Ammon's horn (tissue), 1 donor: ENCODE results near the gene DMD.
"Not testable (repeated sequence)": the region's sequence is repeated elsewhere in the genome, so short reads cannot be mapped to it uniquely, and the experiment has no call there.

ENCODE experiments used
- DNase-seq: peaks from one replicate; pipeline ENCODE4 v3.0.0-alpha.2; 2016; ENCODE audit warnings: low spot score

The DMD gene

DNA sequence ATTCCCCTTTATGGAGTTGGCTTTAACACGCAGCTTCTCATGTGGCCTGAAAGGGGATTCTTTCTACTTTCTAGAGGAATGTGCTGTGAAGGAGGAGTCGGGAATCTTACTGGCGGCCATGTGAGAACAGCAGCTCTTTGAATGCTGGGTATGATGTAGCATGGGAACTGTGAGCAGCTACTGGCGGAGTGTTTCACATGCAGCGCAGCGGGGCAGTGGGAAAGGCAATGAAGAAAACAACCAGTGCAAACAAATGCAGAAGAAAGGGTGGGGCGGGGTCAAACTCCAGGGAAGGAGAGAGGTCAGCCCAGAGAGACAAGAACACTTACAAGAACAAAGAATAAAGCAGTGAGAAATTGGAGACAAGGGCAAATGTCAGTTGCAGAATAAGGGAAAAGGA, 1775.8 kb downstream of the DMD start:
- peak; percentile 43 for DNase-seq

DNA sequence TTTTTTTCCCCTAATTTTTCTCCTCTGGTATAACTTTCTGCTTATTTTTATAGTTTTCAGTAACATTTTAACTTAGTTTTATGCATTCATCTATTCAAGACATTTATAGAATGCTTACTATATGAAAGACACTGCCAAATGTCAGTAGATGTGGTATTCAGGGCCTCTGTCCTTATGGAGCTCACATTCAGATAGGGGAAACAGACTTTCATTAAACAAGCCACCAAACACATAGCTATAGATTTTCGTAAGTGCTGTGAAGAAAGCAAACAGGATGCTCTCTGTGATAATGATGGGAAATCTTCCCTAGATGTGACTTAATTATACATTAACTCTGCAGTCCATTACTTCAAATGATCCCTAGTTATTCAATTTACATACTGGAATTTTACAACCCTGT, 1777.5 kb downstream of the DMD start:
- DNase-seq, result no peak

- no peak for DNase-seq
These were observed 1781.4 kb downstream of the DMD start for GRCh38 chrX:31429915-31430314.

DNA sequence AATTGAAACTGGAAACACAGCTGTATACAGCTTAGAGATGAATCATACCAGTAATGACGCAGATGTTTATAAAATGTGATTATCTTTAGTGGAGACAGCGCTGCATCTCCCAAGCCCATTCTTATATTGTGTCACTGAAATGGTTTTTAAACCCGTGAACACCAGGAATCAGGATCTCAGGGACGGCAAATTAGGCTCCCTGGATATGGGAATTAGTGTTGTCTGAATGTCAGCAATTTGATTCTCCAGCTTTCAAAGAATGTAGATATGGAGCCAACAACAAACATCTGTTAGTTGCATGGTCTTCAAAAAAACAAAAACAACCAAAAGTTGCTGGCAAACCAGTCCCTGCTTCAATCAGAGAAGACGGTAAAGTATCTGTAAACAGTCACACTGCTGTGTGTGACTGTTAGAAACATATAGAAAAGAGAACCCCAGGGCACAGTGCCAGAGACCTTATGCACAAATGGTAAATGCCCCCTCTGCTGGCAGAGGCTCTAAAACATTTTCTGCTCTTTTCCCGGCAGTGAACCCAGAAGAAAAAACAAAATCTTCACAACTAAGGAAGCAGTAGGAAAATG, 1787.7 kb downstream of the DMD start:
- peak; percentile 5 for DNase-seq

- DNase-seq, result no peak
These were observed 1789.9 kb downstream of the DMD start for GRCh38 chrX:31421441-31421840.

DNA sequence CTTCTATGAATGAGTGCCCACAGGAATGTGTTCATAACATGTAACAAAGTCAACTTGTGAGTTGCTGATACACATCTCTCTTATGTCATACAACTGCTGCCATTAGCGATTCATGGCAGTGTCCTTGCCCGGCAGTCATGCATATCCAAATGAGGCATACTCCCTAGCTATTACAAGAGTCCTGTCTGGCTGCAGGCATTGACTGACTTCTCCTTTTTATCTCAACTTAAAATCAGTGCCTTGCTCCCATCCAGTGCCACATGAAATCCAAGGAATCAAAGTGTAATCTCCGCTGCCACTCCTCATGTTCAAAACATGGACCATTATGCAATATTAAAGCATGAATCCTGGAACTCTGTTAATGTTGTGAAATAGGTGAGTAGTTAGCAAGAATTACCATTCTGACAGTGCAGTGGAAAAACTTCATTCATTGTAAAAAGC, 1790.6 kb downstream of the DMD start:
- no peak for DNase-seq

- DNase-seq, result no peak
These were observed 1791.0 kb downstream of the DMD start for GRCh38 chrX:31420302-31420701.

- DNase-seq, result no peak
These were observed 1814.2 kb downstream of the DMD start for GRCh38 chrX:31397119-31397518.

DNA sequence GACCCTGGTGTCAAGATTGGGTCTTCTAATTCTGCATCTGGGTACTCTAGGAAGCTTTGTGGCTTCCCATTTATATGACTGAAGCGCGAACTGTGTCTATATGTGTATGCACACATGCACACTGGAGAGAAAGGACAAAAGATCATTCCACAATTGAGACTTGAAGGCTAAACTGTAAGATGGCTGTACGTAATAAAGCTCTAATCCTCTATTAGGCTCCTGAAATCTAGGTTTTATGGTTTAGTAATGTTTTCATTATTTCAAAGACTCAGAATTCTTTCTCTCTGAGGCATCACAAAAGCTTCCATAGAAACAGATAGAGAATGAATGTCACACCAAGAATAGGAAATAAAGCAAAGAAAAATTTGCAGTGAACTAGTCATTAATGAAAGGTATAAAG, 1818.8 kb downstream of the DMD start:
- no peak for DNase-seq

- no peak for DNase-seq
These were observed 1822.4 kb downstream of the DMD start for GRCh38 chrX:31388946-31389345.

DNA sequence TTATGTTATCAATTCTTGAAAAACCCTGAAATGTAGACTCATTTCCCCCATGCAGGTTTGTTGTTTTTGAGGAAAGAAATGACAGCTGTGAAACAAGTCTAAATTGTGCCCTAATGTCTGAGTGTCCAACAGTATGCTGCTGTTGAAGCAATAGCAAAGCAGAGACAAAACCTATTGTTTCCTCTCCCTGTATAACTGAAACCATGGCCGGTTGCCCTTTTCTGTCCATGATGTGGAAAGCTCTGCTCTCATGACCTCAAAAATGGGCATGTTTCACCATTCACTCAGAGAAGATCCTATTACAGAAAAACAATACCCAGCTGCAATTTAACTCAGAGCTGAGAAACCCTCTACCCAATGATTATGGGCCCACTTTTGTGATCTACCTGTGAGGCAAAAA, 1826.9 kb downstream of the DMD start:
- DNase-seq, result peak; percentile 21

DNA sequence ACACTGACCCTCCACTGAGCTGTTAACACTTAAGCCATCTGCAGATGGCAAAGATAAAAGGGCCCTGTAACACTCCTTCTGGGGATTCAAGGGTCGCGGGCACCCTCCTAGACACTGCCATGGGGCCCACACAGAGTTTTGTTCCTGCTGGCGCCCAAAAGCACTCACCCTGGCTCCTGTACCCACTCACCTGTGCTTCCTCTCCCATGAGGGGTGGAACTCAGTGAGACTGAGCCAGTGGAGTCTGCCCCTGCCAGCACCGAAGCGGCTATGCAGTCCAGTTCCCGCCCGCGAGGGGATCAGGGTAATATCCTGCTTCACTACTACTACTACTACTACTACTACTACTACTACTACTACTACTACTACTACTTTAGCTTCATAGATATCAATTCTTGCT, 1827.4 kb downstream of the DMD start:
- no peak for DNase-seq

GRCh38 chrX:31378973-31379372, 1832.4 kb downstream of the DMD start:
- not testable (repeated sequence) for DNase-seq

DNA sequence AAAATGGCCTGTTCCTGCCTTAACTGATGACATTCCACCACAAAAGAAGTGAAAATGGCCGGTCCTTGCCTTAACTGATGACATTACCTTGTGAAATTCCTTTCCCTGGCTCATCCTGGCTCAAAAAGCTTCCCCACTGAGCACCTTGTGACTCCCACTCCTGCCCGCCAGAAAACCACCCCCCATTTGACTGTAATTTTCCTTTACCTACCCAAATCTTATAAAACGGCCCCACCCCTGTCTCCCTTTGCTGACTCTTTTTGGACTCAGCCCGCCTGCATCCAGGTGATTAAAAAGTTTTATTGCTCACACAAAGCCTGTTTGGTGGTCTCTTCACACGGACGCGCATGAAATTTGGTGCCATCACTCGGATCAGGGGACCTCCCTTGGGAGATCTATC, 1833.5 kb downstream of the DMD start:
- DNase-seq, result not testable (repeated sequence)

- DNase-seq, result peak; percentile 15
These were observed 1834.8 kb downstream of the DMD start for GRCh38 chrX:31376408-31377022.

GRCh38 chrX:31374786-31375185, 1836.6 kb downstream of the DMD start:
- DNase-seq, result no peak

- no peak for DNase-seq
These were observed 1839.4 kb downstream of the DMD start for GRCh38 chrX:31371956-31372355.

- no peak for DNase-seq
These were observed 1843.5 kb downstream of the DMD start for GRCh38 chrX:31367816-31368215.

DNA sequence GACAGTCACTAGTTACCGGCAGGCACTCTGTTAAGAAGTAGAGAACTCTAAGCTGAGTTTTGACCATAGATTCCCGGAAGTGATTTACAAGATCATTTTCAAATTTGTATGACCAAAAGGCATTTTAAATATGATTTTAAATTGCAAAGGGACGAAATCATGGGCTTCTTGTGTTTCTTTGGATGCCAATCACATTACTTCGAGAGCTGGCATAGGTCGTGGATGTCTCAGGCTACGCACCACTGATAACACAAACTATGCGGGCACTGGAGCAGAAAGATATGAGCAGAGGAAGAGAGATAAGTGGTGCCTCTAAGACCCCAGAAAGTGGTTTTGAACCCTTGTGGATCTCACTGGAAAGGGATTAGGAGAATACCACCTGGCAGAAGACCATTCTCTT, 1845.3 kb downstream of the DMD start:
- DNase-seq, result no peak

DNA sequence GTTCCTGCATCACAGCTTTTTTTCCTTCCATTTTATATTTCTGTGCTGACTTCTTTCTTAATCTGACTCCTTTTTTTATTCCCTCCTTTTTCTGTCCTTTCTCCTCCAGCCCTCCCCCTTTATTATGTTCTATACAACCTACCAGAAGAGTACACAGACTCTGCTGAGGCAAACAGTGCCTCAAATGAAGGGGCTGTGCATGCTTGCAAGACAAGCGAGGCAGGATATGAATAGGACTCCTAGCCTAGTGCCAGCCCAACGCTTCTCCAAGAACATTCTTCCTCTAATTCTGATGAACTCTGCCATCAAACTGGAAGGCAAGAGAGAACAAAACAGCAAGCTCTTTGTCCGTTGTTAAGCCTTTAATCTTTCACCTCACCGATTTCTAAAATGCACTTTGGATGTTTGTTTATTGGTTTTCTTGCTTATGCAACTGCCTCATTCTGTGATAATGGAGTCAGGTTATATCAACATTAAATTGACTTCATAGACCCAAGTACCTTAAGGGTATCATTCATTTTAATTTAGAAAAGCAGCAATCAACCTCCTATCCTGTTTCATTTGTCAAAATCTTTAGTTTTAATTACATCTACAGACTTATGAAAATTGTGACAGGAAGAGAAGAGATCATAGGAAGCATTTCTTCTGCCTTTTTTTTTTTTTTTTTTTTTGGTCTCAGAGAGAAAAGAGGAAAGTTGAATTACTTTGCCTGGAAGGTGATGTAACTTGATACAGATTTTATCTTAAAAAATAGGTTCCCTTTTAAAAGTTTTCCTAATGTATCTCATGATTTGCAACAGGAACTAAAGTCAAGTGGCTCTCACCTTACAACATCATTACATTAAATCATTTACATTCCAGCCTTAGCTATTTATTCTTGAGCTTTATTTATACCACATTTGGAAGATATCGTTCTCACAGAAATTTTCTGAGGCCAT, 1854.8 kb downstream of the DMD start:
- peak; percentile 5 for DNase-seq

GRCh38 chrX:31355206-31355955, 1856.0 kb downstream of the DMD start:
- no peak for DNase-seq

DNA sequence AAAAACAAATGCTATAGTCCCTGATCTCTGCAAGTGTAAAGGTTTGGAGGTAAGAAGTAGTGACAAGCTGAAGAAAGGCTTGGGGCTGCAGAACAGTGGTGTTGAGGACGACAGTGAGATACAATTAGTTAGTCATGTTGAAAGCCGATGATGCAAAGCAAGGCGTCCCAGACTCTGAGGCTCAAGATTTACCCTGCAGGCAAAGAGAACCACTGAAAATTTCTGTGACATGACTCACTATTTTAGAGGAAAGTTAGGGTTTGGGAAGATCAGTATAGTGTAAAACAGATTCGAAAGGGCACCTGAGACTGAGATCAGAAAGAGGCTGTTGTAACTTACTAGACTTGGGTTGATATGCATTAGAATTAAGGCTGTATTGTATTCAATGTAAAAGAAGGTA, 1858.3 kb downstream of the DMD start:
- DNase-seq, result no peak

DNA sequence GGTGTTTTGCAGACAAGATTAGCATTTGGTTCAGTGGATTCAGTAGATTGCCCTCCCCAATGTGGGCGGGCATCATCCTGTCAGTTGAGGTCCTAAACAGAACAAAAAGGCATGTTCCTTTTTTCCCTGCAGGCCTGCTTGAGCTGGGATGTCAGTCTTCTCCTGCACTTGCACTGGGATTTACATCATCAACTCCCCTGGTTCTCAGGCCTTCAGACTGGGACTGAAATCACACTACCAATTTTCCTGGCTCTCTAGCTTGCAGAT, 1860.6 kb downstream of the DMD start:
- DNase-seq, result no peak
